Stimulated activated CD8-positive, alpha-beta memory T cell treated with anti-CD3 and anti-CD28 coated beads, Interleukin-4, amount 100 ng/mL, for 1 hour (primary cell): ENCODE results near the gene ENO1.
"Not testable (repeated sequence)": the region's sequence is repeated elsewhere in the genome, so short reads cannot be mapped to it uniquely, and the experiment has no call there.

Experiments used
- DNase-seq, 2 donors: peaks; one replicate each; pipeline ENCODE4 v3.0.0-alpha.2; 2020; ENCODE audit warnings: low read depth in 2 of 2, low spot score in 1 of 2

Gene ENO1

DNA sequence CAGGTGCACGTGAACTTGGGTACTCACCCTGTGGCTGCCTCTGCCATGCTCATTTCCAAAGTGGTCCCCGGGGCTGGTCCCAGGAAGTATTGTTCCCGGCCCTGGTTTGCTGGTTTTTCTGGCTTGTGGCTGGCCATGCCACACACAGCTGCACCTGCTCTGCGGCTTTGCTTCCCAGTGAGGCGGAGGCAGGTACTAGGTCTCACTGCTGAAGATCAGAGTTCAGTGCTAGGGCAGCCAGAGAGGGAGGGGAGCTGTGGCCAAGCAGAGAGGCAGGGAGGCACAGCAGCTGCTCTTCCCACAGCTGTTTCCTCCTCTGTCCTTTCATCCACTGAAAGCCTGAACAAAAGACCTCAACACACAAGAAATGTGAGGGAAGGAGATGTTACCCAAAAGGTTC lies 30.5 kb downstream of the ENO1 start:
- DNase-seq = no peak

DNA sequence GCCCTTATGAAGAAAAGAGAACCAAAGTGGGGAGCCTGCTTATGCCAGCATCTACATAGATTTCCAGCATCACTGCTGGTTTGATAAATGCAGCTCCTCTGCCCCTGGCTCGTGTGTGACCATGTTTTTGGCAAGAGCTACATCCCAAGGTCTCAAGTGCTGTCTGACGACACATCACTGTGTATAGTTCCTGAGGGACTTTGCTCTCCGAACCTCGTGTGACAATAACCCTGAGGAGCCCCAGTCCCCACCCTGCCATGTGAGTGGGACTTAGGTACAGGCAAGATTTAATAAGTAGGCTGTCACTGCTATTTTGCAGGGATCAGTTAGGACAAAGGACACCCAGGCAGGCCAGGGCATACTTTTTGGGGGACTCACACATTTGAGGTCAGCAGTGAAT lies 32.2 kb downstream of the ENO1 start:
- no peak for DNase-seq

GRCh38 chr1:8845104-8846097 lies 33.1 kb downstream of the ENO1 start:
- DNase-seq = no peak

DNA sequence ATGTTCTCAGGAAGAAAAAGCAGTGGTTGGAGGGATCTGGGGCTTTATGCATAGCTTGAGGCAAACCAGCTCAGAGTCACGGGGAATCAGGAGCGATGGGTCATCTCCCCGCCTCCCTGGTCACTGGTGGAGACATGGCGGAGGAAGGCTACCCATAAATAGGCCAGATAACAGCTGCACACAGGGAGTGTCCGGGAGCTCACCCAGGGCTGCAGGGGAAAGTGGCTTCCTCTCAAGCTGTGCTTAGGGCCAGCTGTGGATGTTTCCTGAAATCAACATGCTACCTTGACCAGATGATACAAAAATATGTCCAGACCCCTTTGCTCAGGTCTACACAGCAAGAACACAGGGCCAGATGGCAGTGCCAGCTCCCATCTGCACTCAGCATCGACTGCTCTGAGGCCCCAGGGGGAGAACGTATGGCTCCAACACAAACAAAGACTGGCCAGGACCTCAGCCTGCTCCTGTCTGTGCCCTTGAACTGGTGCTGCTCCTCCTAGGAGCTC lies 33.9 kb downstream of the ENO1 start:
- DNase-seq = no peak

- no peak for DNase-seq
These were observed 37.1 kb downstream of the ENO1 start for GRCh38 chr1:8841395-8841794.

DNA sequence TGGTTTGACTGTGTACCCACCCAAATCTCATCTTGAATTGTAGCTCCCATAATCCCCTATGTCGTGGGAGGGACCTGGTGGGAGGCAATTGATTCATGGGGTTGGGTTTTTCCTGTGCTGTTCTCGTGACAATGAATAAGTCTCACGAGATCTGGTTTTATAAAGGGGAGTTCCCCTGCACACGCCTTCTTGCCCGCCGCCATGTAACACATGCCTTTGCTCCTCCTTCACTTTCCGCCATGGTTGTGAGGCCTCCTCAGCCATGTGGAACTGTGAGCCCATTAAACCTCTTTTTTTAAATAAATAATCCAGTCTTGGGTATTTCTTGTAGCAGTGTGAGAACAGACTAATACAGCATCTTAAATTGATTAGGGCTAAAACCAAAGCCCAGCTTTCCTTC lies 38.5 kb downstream of the ENO1 start:
- no peak for DNase-seq

DNA sequence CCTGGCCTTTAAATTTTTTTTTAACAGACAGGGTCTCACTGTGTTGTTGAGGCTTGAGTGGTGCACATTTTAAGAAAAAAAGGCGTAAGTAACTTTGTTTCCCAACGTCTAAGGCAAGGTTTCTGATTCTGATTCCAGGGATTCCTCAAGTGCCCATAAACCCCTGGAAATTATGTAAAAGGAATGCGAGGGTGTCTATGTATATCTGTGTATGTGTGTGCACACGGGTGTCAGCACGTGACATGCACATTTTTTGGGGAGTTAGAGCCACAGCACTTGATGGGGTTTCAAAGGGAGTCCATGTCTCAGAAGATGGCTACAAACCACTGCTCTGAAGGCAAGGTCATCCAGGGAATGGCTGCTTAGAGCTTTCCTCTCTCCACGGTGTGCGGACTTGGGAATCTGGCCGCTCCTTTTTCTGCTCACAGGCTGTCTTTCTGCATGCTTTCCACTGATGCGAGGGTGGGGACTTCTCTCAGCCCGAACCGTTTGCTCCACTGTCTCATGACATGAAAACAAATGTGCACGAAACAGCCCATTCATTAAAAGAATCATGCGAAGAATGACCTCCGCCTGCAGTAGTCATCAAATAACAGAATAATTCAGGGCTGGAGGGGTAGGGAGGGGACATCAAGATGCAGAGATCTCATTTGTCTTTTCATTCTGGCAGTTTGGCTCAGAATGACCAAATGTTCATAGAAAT lies 42.4 kb downstream of the ENO1 start:
- no peak for DNase-seq

GRCh38 chr1:8831340-8831739 lies 47.1 kb downstream of the ENO1 start:
- no peak for DNase-seq

GRCh38 chr1:8830732-8831131 lies 47.8 kb downstream of the ENO1 start:
- DNase-seq = not testable (repeated sequence)

DNA sequence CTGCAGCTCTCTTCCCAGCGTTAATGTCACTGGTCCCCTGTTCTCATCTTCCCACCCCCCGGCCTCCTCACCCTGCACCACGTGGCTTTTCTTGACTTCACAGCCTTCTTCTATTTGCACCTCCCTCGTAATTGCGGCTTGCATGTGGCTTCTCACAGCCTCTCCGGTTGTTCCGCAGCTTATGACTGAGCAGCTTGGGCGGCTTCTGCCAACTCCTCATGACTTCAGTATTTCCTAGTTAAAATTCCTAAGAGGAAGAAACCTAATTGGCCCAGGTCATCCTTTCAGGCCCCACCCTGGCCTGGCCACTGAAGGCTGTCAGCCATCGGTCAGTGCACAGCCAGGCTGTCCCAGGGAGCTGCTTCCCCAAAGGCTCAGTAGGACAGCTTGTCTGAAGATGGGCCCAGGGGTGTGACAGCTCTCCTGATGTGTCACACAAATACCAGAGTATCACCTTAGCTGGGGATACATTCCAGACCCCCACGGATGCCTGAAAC lies 52.5 kb downstream of the ENO1 start:
- DNase-seq = no peak

- DNase-seq = no peak
These were observed 55.2 kb downstream of the ENO1 start for GRCh38 chr1:8823295-8823664.

DNA sequence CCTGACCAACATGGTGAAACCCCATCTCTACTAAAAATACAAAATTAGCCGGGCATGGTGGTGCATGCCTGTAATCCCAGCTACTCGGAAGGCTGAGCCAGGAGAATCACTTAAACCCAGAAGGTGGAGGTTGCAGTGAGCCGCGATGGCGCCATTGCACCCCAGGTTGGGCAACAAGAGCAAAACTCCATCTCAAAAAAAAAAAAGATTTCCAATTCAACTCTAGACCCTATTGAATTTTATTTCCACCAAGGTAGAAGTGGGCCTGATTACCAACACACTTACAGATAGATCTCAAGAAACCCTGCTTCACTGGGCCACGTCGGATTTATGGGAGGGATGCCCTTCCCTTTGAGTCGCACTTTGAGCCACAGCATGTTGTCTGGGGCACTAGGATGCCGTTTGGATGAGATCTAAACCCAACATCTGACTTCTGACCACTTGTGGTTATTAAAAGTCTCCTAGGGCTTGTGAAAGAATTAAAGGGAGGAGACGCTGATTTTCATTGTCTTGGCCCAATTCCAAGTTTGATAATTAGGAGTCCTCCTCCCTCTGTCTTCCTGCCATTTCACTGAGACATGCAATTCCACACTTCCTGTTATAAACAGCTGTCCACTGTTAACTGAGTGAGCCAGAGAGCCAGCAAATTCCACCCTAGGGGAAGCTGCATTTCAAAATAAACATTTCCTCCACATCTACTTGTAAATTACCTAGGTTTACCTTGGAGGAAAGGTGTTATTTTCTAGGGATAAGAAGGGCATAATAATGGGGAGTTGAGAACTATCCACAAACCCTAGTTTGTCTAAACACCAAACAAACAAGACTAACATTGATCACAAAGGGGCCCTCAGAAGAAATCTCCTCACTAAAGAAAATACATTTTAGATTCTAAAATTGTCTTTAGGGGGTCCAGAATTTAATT lies 55.9 kb downstream of the ENO1 start:
- no peak for DNase-seq

GRCh38 chr1:8821084-8821483 lies 57.4 kb downstream of the ENO1 start:
- DNase-seq = no peak

DNA sequence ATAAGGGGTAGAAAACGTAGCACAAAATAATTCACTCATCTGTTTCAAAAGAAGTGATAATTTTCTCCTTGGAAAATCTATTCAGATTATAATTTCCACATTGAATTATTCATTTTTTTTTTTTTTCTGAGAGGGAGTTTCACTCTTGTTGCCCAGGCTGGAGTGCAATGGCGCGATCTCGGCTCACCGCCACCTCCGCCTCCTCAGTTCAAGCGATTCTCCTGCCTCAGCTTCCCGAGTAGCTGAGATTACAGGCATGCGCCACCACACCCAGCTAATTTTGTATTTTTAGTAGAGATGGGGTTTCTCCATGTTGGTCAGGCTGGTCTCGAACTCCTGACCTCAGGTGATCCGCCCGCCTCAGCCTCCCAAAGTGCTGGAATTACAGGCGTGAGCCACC lies 59.7 kb downstream of the ENO1 start:
- DNase-seq = not testable (repeated sequence)

DNA sequence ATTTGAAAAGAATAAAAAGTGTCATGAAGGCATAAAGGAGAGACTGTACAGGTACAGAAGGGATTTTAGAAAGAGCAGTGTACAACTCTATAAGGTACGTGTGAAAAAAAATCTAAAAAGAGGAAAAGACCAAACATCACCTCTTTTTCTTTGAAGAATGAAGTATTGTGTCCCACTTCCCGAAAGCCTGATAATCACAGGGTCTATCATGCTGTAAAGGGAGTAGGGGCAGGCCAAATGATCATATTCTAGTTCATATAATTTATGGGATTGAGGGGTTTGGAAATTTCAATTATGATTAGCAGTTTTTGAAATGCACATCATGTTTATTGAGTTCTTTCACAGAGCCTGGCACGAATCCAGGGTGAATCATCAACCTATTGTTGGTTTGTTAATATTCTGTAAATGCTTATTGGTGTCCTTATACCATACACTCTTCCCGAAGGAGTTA lies 60.1 kb downstream of the ENO1 start:
- no peak for DNase-seq

DNA sequence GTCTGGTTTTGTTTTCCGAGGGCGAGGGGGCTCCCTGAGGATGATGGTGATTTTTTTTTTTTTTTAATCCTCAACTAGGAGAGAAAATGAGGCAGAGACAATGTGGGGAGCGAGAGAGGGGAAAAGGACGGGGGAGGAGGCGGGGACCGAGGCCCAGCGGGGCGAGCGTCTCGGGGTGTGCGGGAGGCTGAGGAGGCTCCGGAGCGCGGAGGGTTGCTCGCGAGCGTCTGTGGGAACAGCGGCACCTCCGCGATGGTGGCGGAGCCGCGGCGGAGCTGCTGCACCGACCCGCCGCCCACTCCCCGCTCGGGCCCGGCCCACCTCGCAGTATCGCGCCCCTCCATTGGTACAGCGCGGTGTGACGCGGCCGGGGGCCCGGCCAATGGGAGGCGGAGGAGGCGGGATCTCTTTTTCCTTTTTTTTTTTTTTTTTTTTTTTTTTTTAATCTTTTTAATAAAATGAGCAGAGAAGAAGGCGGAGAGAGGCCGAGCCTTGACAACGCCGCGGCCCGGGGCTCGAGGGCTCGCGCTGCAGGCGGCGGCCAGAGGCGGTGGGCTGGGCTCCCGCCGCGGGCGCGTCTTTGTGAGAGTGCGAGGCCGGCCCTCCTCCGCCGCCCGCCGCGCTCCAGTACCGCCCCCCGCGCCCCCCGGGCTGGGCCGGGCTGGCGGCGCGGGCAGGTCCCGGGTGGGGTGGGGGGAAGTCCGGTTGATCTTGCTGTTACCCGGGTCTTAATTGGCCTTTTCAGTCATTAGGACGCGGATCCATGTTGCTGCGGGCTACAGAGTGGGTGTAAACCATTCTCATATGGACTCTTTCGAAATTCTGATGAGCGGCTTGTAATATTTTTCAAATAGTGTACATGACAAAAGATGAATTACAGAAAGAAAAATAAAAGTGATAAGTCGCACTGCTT lies 60.8 kb downstream of the ENO1 start, which contains the start of gene RERE:
RERE (minus strand) TSS at position 229 of the 913 bp plus-strand sequence.
- peak; percentile 92 to 94 for DNase-seq

GRCh38 chr1:8816831-8817411 lies 61.6 kb downstream of the ENO1 start:
- no peak for DNase-seq

DNA sequence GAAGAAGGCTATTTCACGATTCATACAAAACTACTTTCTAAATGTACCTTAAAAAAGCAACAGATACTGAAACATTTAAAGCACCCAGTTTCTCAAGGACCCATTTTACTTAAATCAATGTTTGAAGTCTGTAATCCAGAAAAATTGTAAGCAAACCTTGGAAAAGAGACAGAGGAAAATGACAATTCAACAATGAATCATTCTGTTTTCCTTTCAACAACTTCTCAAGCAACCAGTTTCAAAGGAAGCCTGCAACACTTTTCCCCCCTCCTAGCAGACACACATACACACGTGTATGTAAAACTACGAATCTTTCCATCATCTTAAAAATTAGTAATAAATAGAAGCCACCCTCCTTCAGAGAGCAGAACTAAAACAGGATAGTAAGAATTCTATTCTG lies 62.2 kb downstream of the ENO1 start:
- no peak for DNase-seq

DNA sequence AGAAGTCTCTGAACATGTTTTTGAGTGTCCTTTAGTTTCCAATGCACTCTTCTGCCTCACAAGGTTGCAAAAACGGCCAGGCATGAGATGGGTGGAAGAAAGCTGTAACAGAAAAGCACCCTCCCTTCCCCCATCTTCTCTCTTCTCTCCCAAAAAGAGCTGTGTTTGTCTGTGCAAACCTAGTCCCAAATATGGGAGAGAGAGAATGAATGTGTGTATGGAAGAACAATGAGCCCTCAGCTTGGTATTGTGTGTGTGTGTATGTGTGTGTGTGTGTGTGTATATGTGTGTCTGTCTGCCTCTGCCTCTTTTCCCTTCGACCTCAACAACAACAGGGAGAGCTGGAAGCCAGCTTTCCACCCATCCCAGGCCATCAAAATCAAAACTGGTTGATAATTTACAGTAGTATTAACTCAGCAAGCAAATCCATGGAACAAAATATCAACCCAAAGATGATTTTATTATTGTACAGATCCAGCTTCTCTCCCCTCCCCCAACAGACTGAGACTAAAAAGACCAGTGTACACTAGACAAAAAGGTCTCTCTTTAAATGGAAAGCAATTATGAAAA lies 62.8 kb downstream of the ENO1 start:
- no peak for DNase-seq
